ENCODE results near the gene ALOX15.
"Not testable (repeated sequence)": the region's sequence is repeated elsewhere in the genome, so short reads cannot be mapped to it uniquely, and the experiment has no call there.

Gene ALOX15

DNA sequence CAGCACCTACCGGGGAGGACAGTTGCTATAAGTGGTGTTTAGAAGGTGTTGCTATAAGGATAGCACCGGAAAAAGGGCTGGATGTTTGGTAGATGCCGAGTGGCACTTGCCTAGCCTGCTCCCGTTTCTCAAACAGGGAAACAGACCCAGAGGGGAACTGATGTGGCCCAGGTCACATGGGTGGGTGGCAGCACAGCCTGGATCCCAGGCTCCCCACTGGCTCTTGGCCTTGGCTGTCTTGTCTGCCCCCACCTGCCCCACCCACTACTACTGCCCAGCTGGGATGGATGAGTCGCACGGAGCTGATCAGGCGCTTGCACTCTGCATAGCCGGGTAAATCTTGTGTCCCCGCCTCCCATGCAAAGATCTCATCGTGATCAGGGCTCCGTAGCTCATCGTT, 49.9 kb downstream of the ALOX15 start:
- DNase-seq = no peak

GRCh38 chr17:4590981-4591453, 50.5 kb downstream of the ALOX15 start:
- no peak for DNase-seq

DNA sequence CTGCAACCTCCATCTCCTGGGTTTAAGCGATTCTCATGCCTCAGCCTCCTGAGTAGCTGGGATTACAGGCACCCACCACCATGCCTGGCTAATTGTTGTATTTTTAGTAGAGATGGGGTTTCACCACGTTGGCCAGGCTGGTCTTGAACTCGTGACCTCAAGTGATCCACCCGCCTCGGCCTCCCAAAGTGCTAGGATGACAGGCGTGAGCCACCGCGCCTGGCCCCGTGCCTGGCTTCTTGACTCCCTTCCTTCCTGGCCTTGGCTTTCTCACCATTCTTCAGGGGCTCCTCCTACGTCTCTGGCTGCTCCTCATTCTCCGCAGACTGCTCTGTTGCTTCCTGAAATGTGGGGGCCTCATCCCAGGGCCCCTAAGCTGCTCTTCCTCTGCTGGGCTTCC, 51.4 kb downstream of the ALOX15 start:
- not testable (repeated sequence) for DNase-seq

DNA sequence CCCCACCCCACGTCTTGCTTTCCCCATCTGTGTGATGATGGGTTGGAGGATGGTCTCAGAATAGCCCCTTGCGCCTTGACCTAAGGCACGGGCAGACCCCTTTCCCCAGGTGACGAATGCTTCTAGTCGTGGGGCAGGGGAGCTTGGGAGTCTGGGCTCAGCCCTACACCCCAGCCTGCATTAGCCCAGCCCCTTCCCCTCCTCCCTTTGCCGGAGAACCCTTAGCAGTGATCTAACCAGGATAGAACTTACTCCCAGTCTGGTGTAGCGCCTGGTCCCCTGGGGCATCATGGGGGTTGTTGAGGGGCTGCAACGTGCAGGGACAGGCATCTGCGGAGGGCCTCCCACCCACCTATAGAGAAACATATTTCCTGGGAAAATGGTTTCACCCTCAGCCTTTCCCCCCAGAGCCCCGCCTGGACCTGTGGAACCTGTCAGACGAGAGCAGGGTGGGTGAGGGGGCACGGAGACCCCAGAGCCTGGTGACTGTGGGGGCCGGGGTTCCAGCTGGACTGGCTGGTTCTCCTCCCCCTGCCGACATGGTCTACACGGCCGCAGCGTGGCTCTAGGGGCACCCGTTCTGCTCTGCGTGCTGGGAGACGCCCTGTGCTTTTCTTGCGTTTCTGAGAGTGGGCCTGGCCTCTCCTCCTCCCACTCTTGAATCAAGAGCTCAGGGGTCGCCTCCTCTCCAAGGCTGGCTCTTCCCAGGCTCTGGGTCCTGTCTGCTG, 52.4 kb downstream of the ALOX15 start:
- DNase-seq = no peak

DNA sequence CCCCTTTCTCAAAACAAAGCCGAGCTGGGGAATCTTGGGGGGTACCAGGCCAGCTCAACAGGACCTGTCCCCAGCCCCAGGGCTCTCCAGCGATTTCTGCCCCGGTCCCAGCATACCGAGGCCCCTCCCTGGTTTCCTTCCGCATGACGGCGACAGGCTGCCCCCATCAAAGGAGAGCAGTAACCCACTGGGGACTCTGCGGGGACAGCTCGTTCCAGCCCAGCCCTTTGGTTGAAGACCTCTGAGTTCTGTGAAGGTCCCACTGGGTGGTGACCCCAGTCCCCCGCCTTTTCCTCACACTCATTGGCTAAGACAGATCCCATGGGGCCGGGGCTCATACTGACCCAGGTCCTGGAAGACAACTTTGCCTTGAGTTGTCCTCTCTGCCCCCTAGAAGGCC, 53.1 kb downstream of the ALOX15 start:
- DNase-seq = no peak

DNA sequence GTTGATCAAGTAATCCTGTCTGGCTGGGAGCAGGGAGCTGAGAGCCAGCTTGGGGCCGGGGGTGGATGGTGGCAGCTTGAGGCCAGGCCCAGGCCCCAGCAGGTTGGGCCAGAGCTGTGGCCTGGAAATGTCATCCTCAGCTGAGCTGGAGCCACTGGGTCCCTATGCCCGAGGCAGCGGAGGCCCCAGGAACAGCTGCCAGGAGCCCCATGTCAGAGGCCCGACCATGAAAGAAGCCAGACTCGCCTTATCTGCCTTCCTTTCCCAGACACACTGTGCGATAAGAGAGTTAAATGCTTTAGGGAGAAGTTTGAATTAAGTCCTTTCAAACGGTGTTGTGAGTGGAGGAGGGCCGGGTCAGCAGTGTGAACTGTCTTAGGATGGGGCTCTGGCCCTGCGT, 53.7 kb downstream of the ALOX15 start:
- DNase-seq = no peak

GRCh38 chr17:4587195-4587594, 54.3 kb downstream of the ALOX15 start:
- no peak for DNase-seq

DNA sequence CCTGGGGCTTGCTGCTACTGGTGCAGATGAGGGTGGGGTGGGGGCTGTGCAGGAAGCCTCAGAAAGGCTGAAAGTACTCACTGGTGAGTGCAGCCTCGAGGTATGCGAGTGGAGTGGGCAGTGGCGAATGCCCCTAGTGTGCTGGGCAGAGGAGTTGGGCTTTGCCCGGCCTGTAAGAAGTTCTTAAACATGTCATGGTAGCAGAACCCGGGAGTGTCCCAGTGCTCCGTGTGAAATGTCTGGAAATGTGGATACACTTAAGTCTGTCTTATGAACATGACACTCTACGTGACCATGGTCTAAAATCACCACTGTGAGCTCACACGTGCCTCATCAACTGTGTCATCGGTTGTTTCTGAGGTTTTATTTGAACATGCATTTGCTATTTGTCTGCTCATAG, 55.4 kb downstream of the ALOX15 start:
- DNase-seq = no peak

DNA sequence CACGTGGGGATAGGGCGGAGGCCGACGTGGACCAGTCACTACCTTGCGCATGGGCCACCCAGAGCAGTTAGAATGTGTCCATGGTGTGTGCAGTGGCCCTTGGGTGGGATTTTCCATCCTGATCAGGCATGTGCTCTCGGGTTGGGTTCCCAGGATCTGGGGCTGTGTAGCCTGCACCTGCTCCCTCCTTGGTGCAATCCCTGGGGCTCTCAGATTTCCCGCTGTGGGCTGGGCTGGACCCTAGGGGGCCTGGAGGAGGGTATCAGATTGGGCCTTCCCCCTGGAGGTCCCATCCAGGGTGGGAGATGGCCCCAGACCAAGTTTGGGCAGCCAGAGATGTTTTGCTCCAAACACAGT, 55.9 kb downstream of the ALOX15 start:
- no peak for DNase-seq

DNA sequence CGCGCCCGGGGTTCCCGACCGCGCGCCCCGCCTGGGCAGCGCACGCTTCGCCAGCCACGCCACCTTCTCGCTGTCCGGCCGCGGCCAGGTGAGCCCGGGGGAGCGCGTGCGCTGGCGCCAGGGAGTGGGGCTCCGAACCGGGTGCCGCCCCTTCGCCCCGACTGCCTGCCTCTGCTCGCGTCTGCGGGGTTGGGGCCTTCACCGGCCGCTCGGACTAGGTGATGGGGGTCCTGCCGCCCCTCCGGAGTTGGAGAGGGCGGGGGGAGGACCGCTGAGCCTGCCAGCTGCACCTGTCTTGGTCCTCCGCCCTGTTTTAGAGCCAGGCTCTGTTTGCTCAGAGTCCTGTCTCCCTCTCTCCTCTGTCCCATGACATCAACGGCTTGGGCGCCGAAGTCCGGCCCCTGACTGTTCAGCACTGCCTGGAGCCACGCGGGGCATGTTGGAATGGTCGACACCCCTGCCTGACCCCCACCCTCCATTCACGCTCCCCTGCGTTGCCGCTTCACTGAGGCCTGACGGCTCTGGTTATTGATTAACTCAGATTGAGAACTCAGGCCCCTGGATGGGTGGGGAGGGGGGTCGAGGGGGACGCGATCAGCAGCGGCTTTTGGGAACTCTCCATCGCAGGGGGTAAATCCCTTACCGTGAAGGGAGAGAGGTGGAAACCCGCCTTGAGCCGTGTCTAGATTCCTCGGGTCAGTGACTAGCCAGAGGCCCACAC, 56.4 kb downstream of the ALOX15 start:
- DNase-seq = no peak

DNA sequence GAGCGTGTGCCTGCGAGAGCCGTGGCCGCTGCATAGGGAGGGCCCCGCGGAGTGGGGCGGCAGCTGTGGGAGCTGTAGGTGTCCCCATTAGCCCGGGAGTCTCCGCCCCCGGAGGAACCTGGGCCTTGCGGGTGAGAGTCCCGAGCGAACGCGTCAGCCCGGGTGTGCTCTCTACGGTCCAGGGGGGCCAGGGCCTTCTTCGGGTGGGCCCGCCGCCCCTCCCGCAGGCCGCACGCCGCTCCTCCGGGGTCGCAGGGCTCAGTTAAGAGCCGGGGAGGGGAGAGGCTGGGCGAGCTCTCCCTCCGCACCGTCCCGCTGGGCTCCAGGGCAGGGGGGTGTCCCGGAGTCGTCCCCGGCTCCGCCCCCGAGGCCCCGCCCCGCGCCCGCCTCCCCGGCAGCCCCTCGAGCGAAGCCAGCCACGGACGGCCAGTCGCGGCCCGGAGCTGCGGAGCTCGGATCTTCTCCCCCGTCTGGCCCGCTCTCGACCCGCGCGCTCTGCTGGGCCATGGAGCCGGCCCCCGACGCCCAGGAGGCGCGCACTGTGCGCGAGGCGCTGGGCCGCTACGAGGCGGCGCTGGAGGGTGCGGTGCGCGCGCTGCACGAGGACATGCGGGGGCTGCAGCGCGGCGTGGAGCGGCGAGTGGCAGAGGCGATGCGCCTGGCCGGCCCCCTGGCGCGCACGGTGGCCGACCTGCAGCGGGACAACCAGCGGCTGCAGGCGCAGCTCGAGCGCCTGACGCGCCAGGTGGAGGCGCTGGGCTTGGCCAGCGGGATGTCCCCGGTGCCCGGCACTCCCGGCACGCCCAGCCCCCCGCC, 57.2 kb downstream of the ALOX15 start, which contains the start of gene SMTNL2:
Gene SMTNL2, plus strand, starts transcription at position 429 of the 816 bp plus-strand sequence. Its CDS starts 77 bp downstream, at position 506.
- no peak for DNase-seq

GRCh38 chr17:4583782-4584100, 57.7 kb downstream of the ALOX15 start:
- DNase-seq = peak; percentile 19

DNA sequence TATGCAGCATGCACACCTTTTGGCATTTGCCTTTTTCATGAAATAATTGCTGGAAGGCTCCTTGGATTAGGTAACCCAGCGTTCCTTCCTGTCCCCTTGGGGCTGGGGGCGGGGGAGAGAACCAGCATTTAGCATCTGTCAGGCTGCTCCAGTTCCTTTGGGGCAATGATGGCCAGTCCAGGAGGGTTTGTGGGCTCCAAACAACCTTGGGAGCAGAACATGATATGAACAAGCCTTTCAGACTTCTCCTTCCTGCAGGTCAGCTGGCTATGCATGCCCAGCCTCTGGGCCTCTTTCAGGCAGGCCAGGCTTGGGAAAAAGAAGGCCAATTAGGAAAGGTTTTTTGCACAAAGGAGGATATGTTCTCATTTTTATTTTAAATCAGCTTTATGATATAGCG, 58.3 kb downstream of the ALOX15 start:
- DNase-seq = no peak

- DNase-seq = no peak
These were observed 58.8 kb downstream of the ALOX15 start for GRCh38 chr17:4582691-4583090.

GRCh38 chr17:4582101-4582501, 59.4 kb downstream of the ALOX15 start:
- DNase-seq = no peak

Measured in NCI-H748 treated with DMSO at 0.1 percent for 48 hours (cell line).